ENCODE results near the gene TMEM117.

TMEM117 gene

GRCh38 chr12:44403185-44403584 lies 567.3 kb downstream of the TMEM117 start:
- DNase-seq = no peak

DNA sequence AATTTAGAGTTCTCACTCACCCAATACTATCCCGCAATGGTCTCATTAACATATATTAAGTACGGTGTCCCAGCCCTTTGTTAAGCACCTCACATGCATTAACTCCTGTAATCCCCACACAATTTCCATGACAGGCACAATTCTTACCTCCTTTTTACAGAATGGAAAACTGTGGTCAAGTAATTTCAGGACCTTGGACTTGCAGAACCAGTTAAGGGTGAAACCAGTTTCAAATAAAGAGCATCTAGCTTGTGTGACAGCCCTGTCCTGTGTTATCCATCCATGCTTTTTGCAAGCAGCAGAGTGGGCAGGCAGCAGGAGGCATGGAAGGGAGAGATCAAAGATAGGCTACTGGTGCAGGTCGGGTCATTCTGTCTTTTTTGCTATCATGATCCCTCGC lies 569.4 kb downstream of the TMEM117 start:
- DNase-seq = no peak

DNA sequence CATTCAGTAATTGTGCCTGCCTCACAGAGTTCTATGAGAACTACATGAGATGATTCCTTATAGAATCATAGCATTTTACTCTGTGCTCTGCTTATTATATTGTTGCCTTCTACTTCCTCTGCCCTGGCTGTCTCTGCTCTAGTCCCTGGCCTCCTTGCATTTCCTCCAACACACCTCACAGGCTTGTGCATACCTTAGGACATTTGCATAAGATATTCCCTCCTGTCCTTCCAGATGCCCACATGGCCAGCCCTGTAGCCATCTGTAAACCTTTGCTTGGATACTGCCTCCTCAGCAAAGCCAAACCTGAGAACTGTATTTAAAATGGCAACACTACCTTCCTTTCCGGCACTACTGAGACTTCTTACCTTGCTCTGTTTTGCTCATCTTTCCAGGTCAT lies 586.7 kb downstream of the TMEM117 start:
- no peak for DNase-seq

GRCh38 chr12:44428825-44429224 lies 592.9 kb downstream of the TMEM117 start:
- DNase-seq = no peak

GRCh38 chr12:44431647-44432343 lies 595.9 kb downstream of the TMEM117 start:
- no peak for DNase-seq

- DNase-seq = no peak
Measured at GRCh38 chr12:44433659-44434058, 597.8 kb downstream of the TMEM117 start.

GRCh38 chr12:44436756-44437155 lies 600.9 kb downstream of the TMEM117 start:
- DNase-seq = no peak

Data from NCI-H187 treated with DMSO at 0.1 percent for 48 hours (cell line).